Keratinocyte (primary cell): ENCODE data around the gene GPATCH1. TPM values are rescaled to one million over a fixed set of nuclear protein-coding genes. Genes with fewer than 3 reads are reported as not detected.

ENCODE experiments used
- DNase-seq: peaks from one replicate; pipeline ENCODE4 v3.0.0-alpha.2; 2011; ENCODE audit warnings: low read depth, missing footprints, low spot score
- FAIRE-seq: peaks from 2 replicates; lab custom pipeline; 2011; peaks lifted over from hg19 to GRCh38; lab: Jason Lieb, UNC
- H2AFZ ChIP-seq: 2 replicates; pipeline ENCODE4 v1.6.0; 2012; ENCODE audit warnings: low read length, control low read depth, inconsistent platforms; ENCODE audit not compliant: control insufficient read depth
- H3K27ac ChIP-seq: 2 replicates; pipeline ENCODE4 v1.5.1; 2011; ENCODE audit warnings: low read length; ENCODE audit not compliant: control insufficient read depth, insufficient read depth
- H3K27me3 ChIP-seq: 3 replicates; pipeline ENCODE4 v1.6.0; 2011; ENCODE audit warnings: low read length; ENCODE audit not compliant: control insufficient read depth, insufficient read depth; ENCODE audit errors: extremely low read depth
- H3K36me3 ChIP-seq, 2 experiments: 2 replicates in 1 of 2; 3 replicates in 1 of 2; pipeline ENCODE4 v1.5.1; 2011; ENCODE audit warnings: low read length in 2 of 2, mild to moderate bottlenecking in 1 of 2; ENCODE audit not compliant: control insufficient read depth in 2 of 2, insufficient read depth in 2 of 2; ENCODE audit errors: extremely low read depth in 1 of 2
- H3K4me1 ChIP-seq: 3 replicates; pipeline ENCODE4 v1.5.1; 2011; ENCODE audit warnings: low read length; ENCODE audit not compliant: control insufficient read depth, insufficient read depth; ENCODE audit errors: extremely low read depth
- H3K4me2 ChIP-seq: 3 replicates; pipeline ENCODE4 v1.6.0; 2011; ENCODE audit warnings: low read depth, low read length; ENCODE audit not compliant: control insufficient read depth, insufficient read depth; ENCODE audit errors: extremely low read depth
- H3K4me3 ChIP-seq, 3 experiments: fragments of 200-600 bp in 1 of 3; sonication (generic) in 1 of 3; 2 replicates in 2 of 3; 3 replicates in 1 of 3; pipeline ENCODE4 v1.5.1; 2011 to 2016; ENCODE audit warnings: low read length in 3 of 3, mild to moderate bottlenecking in 3 of 3, control low read depth in 2 of 3, inconsistent platforms in 1 of 3, low read depth in 1 of 3, mixed read lengths in 1 of 3, mixed run types in 1 of 3, moderate library complexity in 1 of 3; ENCODE audit not compliant: control insufficient read depth in 2 of 3, insufficient read depth in 2 of 3; ENCODE audit errors: extremely low read depth in 1 of 3
- H3K79me2 ChIP-seq: 2 replicates; pipeline ENCODE4 v1.6.0; 2012; ENCODE audit warnings: low read length; ENCODE audit not compliant: control insufficient read depth, insufficient read depth
- H3K9ac ChIP-seq: 3 replicates; pipeline ENCODE4 v1.6.0; 2011; ENCODE audit warnings: low read length; ENCODE audit not compliant: control insufficient read depth, insufficient read depth; ENCODE audit errors: extremely low read depth
- H3K9me1 ChIP-seq: 3 replicates; pipeline ENCODE4 v1.6.0; 2011; ENCODE audit warnings: low read length; ENCODE audit not compliant: control insufficient read depth, insufficient read depth; ENCODE audit errors: extremely low read depth
- H3K9me3 ChIP-seq: 2 replicates; pipeline ENCODE4 v1.5.1; 2012; ENCODE audit warnings: low read depth, low read length; ENCODE audit not compliant: control insufficient read depth
- H4K20me1 ChIP-seq: 3 replicates; pipeline ENCODE4 v1.6.0; 2011; ENCODE audit warnings: low read length; ENCODE audit not compliant: control insufficient read depth, insufficient read depth; ENCODE audit errors: extremely low read depth
- CTCF ChIP-seq, 3 experiments: IDR thresholded peaks in 1 of 3; conservative IDR thresholded peaks in 1 of 3; optimal IDR thresholded peaks in 1 of 3; 2 replicates in 2 of 3; 3 replicates in 1 of 3; pipeline versions ENCODE3 to v1.5.1; 2011; ENCODE audit warnings: low read length in 3 of 3, mild to moderate bottlenecking in 3 of 3, moderate library complexity in 2 of 3, control low read depth in 1 of 3, inconsistent platforms in 1 of 3; ENCODE audit not compliant: insufficient read depth in 2 of 3; ENCODE audit errors: extremely low read depth in 1 of 3
- EZH2 ChIP-seq: IDR thresholded peaks from one replicate; pipeline ENCODE4 v1.6.1; 2012; ENCODE audit warnings: inconsistent platforms, mild to moderate bottlenecking, low read length, moderate library complexity
- dilution Hi-C: fragments of 300-500 bp; cut with MboI; formaldehyde crosslinking; loops from one replicate; pipeline ENCODE4 v1.7.0; 2020; ENCODE audit warnings: low sequenced_read_pairs; ENCODE audit not compliant: extremely low pct_ligation_motif_present
- polyA plus RNA-seq, 5 experiments: library from polyadenylated mRNA; depleted of rRNA in 3 of 5; stranded (reverse) in 3 of 5; stranded (forward) in 1 of 5; unstranded in 1 of 5; fragments of >200 nt; gene quantifications; 1 replicate in 1 of 5; 2 replicates in 3 of 5; 3 replicates in 1 of 5; pipeline versions ENCODE4 v1.2.1 to v1.2.3, GENCODE V29; 2011 to 2012; ENCODE audit warnings: missing spikeins in 2 of 5, low read depth in 1 of 5, low replicate concordance in 1 of 5

Gene GPATCH1
- polyA plus RNA-seq, 1 donor (not counting 4 experiments of a cell fraction or from before 2014, with no cell fraction given): 5.8 TPM

GRCh38 chr19:33100894-33101644 lies 20.1 kb downstream of the GPATCH1 start:
- no peaks in the 10 kb centered on the region for H3K79me2 ChIP-seq
- no peak overlapping the region for H3K27ac ChIP-seq
- dilution Hi-C loops: no loop called here
- DNase-seq: no peak
- H3K9me3 ChIP-seq: no peaks in the 10 kb centered on the region
- H3K27me3 ChIP-seq: no peaks in the 10 kb centered on the region
- peaks cover 10 to 29% of the 10 kb centered on the region in 2 experiments for H3K36me3 ChIP-seq
- H3K9ac ChIP-seq: no peak overlapping the region
- TF ChIP-seq EZH2 (no peak), CTCF (optimal IDR thresholded peaks at IDR 0.05 in 1 of 3, IDR thresholded peaks at IDR 0.05 in 1 of 3, conservative IDR thresholded peaks at IDR 0.05 in 1 of 3; ENCODE audit: extremely low read depth in 1 of 3, insufficient read depth in 2 of 3, low read length in 3 of 3) (no peak)
- H4K20me1 ChIP-seq: no peaks in the 10 kb centered on the region
- no peaks in the 10 kb centered on the region for H3K9me1 ChIP-seq
- H2AFZ ChIP-seq: no peak overlapping the region
- H3K4me3 ChIP-seq: no peak overlapping the region
- no peak for FAIRE-seq
- H3K4me1 ChIP-seq: peaks cover 5% of the 10 kb centered on the region
- H3K4me2 ChIP-seq: no peak overlapping the region

GRCh38 chr19:33102893-33103292 lies 21.9 kb downstream of the GPATCH1 start:
- H3K79me2 ChIP-seq: no peaks in the 10 kb centered on the region
- TF ChIP-seq EZH2 (no peak), CTCF (optimal IDR thresholded peaks at IDR 0.05 in 1 of 3, IDR thresholded peaks at IDR 0.05 in 1 of 3, conservative IDR thresholded peaks at IDR 0.05 in 1 of 3; ENCODE audit: extremely low read depth in 1 of 3, insufficient read depth in 2 of 3, low read length in 3 of 3) (no peak)
- DNase-seq: no peak
- H3K9me1 ChIP-seq: no peaks in the 10 kb centered on the region
- no peak for FAIRE-seq
- H3K27me3 ChIP-seq: no peaks in the 10 kb centered on the region
- peaks cover 11 to 32% of the 10 kb centered on the region in 2 experiments for H3K36me3 ChIP-seq
- H3K4me3 ChIP-seq: no peak overlapping the region
- no peak overlapping the region for H3K9ac ChIP-seq
- no peak overlapping the region for H3K4me2 ChIP-seq
- H3K27ac ChIP-seq: no peak overlapping the region
- H2AFZ ChIP-seq: no peak overlapping the region
- dilution Hi-C loops: no loop called here
- H4K20me1 ChIP-seq: no peaks in the 10 kb centered on the region
- H3K4me1 ChIP-seq: peaks cover 3% of the 10 kb centered on the region
- H3K9me3 ChIP-seq: no peaks in the 10 kb centered on the region
